GM18909 (cell line): ENCODE results near the gene KLHL15.
A peak's percentile ranks its signal among the peaks of the same experiment; 100 is the strongest.
"Not testable (repeated sequence)": the region's sequence is repeated elsewhere in the genome, so short reads cannot be mapped to it uniquely, and the experiment has no call there.

Experiments used
- ATAC-seq: cut with Tn5 transposase; IDR thresholded peaks from one replicate; pipeline ENCODE4 v1.9.1; 2021; ENCODE audit warnings: mild to moderate bottlenecking; ENCODE audit not compliant: unreplicated experiment, poor library complexity

The KLHL15 gene

GRCh38 chrX:24027086-24027485, at the start of gene KLHL15:
KLHL15 (minus strand) TSS chrX:24027186; CDS start chrX:24006693, 20,493 bp downstream.
- ATAC-seq, result no peak

GRCh38 chrX:24069877-24070276, 42.9 kb upstream of the KLHL15 start:
- no peak for ATAC-seq

- ATAC-seq, result no peak
Measured at GRCh38 chrX:24063488-24063887, 36.5 kb upstream of the KLHL15 start.

- peak; percentile 18 for ATAC-seq
Measured at GRCh38 chrX:24055043-24055356, 28.0 kb upstream of the KLHL15 start.

GRCh38 chrX:24054182-24055042, 27.4 kb upstream of the KLHL15 start, which contains the start of gene EIF2S3:
EIF2S3 (plus strand) TSS chrX:24054956; CDS start chrX:24054969, 13 bp downstream.
- ATAC-seq, result peak; percentile 95

- not testable (repeated sequence) for ATAC-seq
Measured at GRCh38 chrX:24050522-24051318, 23.7 kb upstream of the KLHL15 start.

GRCh38 chrX:24049643-24050042, 22.7 kb upstream of the KLHL15 start:
- not testable (repeated sequence) for ATAC-seq

GRCh38 chrX:24046060-24046459, 19.1 kb upstream of the KLHL15 start:
- not testable (repeated sequence) for ATAC-seq

GRCh38 chrX:24037729-24038128, 10.7 kb upstream of the KLHL15 start:
- no peak for ATAC-seq

- no peak for ATAC-seq
Measured at GRCh38 chrX:24034485-24034884, 7.5 kb upstream of the KLHL15 start.

GRCh38 chrX:24030597-24030996, 3.6 kb upstream of the KLHL15 start:
- ATAC-seq, result no peak

- no peak for ATAC-seq
Measured at GRCh38 chrX:24027985-24028384, 999 bp upstream of the KLHL15 start.

- no peak for ATAC-seq
Measured at GRCh38 chrX:24026432-24026831, 554 bp downstream of the KLHL15 start.

GRCh38 chrX:24025741-24026403, 1.1 kb downstream of the KLHL15 start:
- ATAC-seq, result peak; percentile 39

- peak; percentile 89 for ATAC-seq
Measured at GRCh38 chrX:24024819-24025740, 1.9 kb downstream of the KLHL15 start.

- ATAC-seq, result no peak
Measured at GRCh38 chrX:24023972-24024669, 2.9 kb downstream of the KLHL15 start.

- ATAC-seq, result no peak
Measured at GRCh38 chrX:24023544-24023943, 3.4 kb downstream of the KLHL15 start.

GRCh38 chrX:24020306-24020876, 6.6 kb downstream of the KLHL15 start:
- ATAC-seq, result no peak

GRCh38 chrX:24019448-24019847, 7.5 kb downstream of the KLHL15 start:
- ATAC-seq, result no peak
